ENCODE results near the gene UNC13D.

UNC13D gene

GRCh38 chr17:75825748-75826370, 18.3 kb downstream of the UNC13D start:
- Histone ChIP-seq H3K36me3 (ENCODE audit: control insufficient read depth, insufficient read depth, low read length) (no peaks in the 10 kb centered on the region), H3K9me3 (ENCODE audit: control insufficient read depth, low read length) (no peaks in the 10 kb centered on the region), H3K27me3 (ENCODE audit: control insufficient read depth, insufficient read depth, low read length) (no peaks in the 10 kb centered on the region), H3K4me1 (ENCODE audit: control insufficient read depth, insufficient read depth, low read length) (peaks cover 21% of the 10 kb centered on the region), H3K4me3 (ENCODE audit: low read length) (no peak overlapping the region), H3K9ac (ENCODE audit: low read length) (no peak overlapping the region)

GRCh38 chr17:75825149-75825552, 19.1 kb downstream of the UNC13D start:
- Histone ChIP-seq H3K4me1 (ENCODE audit: control insufficient read depth, insufficient read depth, low read length) (peaks cover 21% of the 10 kb centered on the region), H3K36me3 (ENCODE audit: control insufficient read depth, insufficient read depth, low read length) (peaks cover 3% of the 10 kb centered on the region), H3K27me3 (ENCODE audit: control insufficient read depth, insufficient read depth, low read length) (no peaks in the 10 kb centered on the region), H3K9me3 (ENCODE audit: control insufficient read depth, low read length) (no peaks in the 10 kb centered on the region), H3K4me3 (ENCODE audit: low read length) (no peak overlapping the region), H3K9ac (ENCODE audit: low read length) (no peak overlapping the region)

GRCh38 chr17:75824666-75825065, 19.5 kb downstream of the UNC13D start:
- no peak overlapping the region for H3K9ac ChIP-seq (ENCODE audit: low read length)
- H3K9me3 ChIP-seq (ENCODE audit: control insufficient read depth, low read length) = no peaks in the 10 kb centered on the region
- H3K36me3 ChIP-seq (ENCODE audit: control insufficient read depth, insufficient read depth, low read length) = peaks cover 8% of the 10 kb centered on the region
- no peaks in the 10 kb centered on the region for H3K27me3 ChIP-seq (ENCODE audit: control insufficient read depth, insufficient read depth, low read length)
- H3K4me1 ChIP-seq (ENCODE audit: control insufficient read depth, insufficient read depth, low read length) = peaks cover 21% of the 10 kb centered on the region
- no peak overlapping the region for H3K4me3 ChIP-seq (ENCODE audit: low read length)

- no peaks in the 10 kb centered on the region for H3K27me3 ChIP-seq (ENCODE audit: control insufficient read depth, insufficient read depth, low read length)
- peaks cover 21% of the 10 kb centered on the region for H3K4me1 ChIP-seq (ENCODE audit: control insufficient read depth, insufficient read depth, low read length)
- H3K36me3 ChIP-seq (ENCODE audit: control insufficient read depth, insufficient read depth, low read length) = peaks cover 11% of the 10 kb centered on the region
- H3K9me3 ChIP-seq (ENCODE audit: control insufficient read depth, low read length) = no peaks in the 10 kb centered on the region
- no peak overlapping the region for H3K9ac ChIP-seq (ENCODE audit: low read length)
- no peak overlapping the region for H3K4me3 ChIP-seq (ENCODE audit: low read length)
Observed at GRCh38 chr17:75824050-75824552, 20.1 kb downstream of the UNC13D start.

GRCh38 chr17:75823257-75824041, 20.8 kb downstream of the UNC13D start:
- Histone ChIP-seq H3K9ac (ENCODE audit: low read length) (no peak overlapping the region), H3K9me3 (ENCODE audit: control insufficient read depth, low read length) (no peaks in the 10 kb centered on the region), H3K27me3 (ENCODE audit: control insufficient read depth, insufficient read depth, low read length) (no peaks in the 10 kb centered on the region), H3K36me3 (ENCODE audit: control insufficient read depth, insufficient read depth, low read length) (peaks cover 11% of the 10 kb centered on the region), H3K4me1 (ENCODE audit: control insufficient read depth, insufficient read depth, low read length) (peaks cover 21% of the 10 kb centered on the region), H3K4me3 (ENCODE audit: low read length) (no peak overlapping the region)

- H3K4me1 ChIP-seq (ENCODE audit: control insufficient read depth, insufficient read depth, low read length) = peaks cover 18% of the 10 kb centered on the region
- peaks cover 11% of the 10 kb centered on the region for H3K36me3 ChIP-seq (ENCODE audit: control insufficient read depth, insufficient read depth, low read length)
- H3K9ac ChIP-seq (ENCODE audit: low read length) = no peak overlapping the region
Observed at GRCh38 chr17:75822800-75823166, 21.4 kb downstream of the UNC13D start.

GRCh38 chr17:75822119-75822799, 21.9 kb downstream of the UNC13D start:
- no peaks in the 10 kb centered on the region for H3K27me3 ChIP-seq (ENCODE audit: control insufficient read depth, insufficient read depth, low read length)
- H3K9me3 ChIP-seq (ENCODE audit: control insufficient read depth, low read length) = no peaks in the 10 kb centered on the region
- H3K36me3 ChIP-seq (ENCODE audit: control insufficient read depth, insufficient read depth, low read length) = peaks cover 11% of the 10 kb centered on the region
- peaks cover 13% of the 10 kb centered on the region for H3K4me1 ChIP-seq (ENCODE audit: control insufficient read depth, insufficient read depth, low read length)
- H3K4me3 ChIP-seq (ENCODE audit: low read length) = no peak overlapping the region
- no peak overlapping the region for H3K9ac ChIP-seq (ENCODE audit: low read length)

More at GRCh38 chr17:75822800-75823166, 21.4 kb downstream of the UNC13D start:
- Histone ChIP-seq H3K27me3 (ENCODE audit: control insufficient read depth, insufficient read depth, low read length) (no peaks in the 10 kb centered on the region), H3K9me3 (ENCODE audit: control insufficient read depth, low read length) (no peaks in the 10 kb centered on the region), H3K4me3 (ENCODE audit: low read length) (no peak overlapping the region)

GRCh38 chr17:75821552-75821951, 22.7 kb downstream of the UNC13D start:
- peaks cover 11% of the 10 kb centered on the region for H3K4me1 ChIP-seq (ENCODE audit: control insufficient read depth, insufficient read depth, low read length)
- no peaks in the 10 kb centered on the region for H3K9me3 ChIP-seq (ENCODE audit: control insufficient read depth, low read length)
- no peaks in the 10 kb centered on the region for H3K27me3 ChIP-seq (ENCODE audit: control insufficient read depth, insufficient read depth, low read length)
- peaks cover 11% of the 10 kb centered on the region for H3K36me3 ChIP-seq (ENCODE audit: control insufficient read depth, insufficient read depth, low read length)
- no peak overlapping the region for H3K4me3 ChIP-seq (ENCODE audit: low read length)
- no peak overlapping the region for H3K9ac ChIP-seq (ENCODE audit: low read length)

GRCh38 chr17:75820094-75821080, 23.8 kb downstream of the UNC13D start:
- H3K9ac ChIP-seq (ENCODE audit: low read length) = no peak overlapping the region
- H3K4me1 ChIP-seq (ENCODE audit: control insufficient read depth, insufficient read depth, low read length) = peaks cover 11% of the 10 kb centered on the region
- H3K27me3 ChIP-seq (ENCODE audit: control insufficient read depth, insufficient read depth, low read length) = no peaks in the 10 kb centered on the region
- no peaks in the 10 kb centered on the region for H3K9me3 ChIP-seq (ENCODE audit: control insufficient read depth, low read length)
- no peak overlapping the region for H3K4me3 ChIP-seq (ENCODE audit: low read length)
- peaks cover 11% of the 10 kb centered on the region for H3K36me3 ChIP-seq (ENCODE audit: control insufficient read depth, insufficient read depth, low read length)

- Histone ChIP-seq H3K27me3 (ENCODE audit: control insufficient read depth, insufficient read depth, low read length) (no peaks in the 10 kb centered on the region), H3K4me1 (ENCODE audit: control insufficient read depth, insufficient read depth, low read length) (peaks cover 11% of the 10 kb centered on the region), H3K9me3 (ENCODE audit: control insufficient read depth, low read length) (no peaks in the 10 kb centered on the region), H3K9ac (ENCODE audit: low read length) (no peak overlapping the region), H3K36me3 (ENCODE audit: control insufficient read depth, insufficient read depth, low read length) (peaks cover 12% of the 10 kb centered on the region), H3K4me3 (ENCODE audit: low read length) (no peak overlapping the region)
Observed at GRCh38 chr17:75819678-75820077, 24.5 kb downstream of the UNC13D start.

- peaks cover 17% of the 10 kb centered on the region for H3K36me3 ChIP-seq (ENCODE audit: control insufficient read depth, insufficient read depth, low read length)
- H3K4me1 ChIP-seq (ENCODE audit: control insufficient read depth, insufficient read depth, low read length) = peaks cover 11% of the 10 kb centered on the region
Observed at GRCh38 chr17:75819116-75819515, 25.1 kb downstream of the UNC13D start.

More at GRCh38 chr17:75819116-75819515, 25.1 kb downstream of the UNC13D start:
- Histone ChIP-seq H3K4me3 (ENCODE audit: low read length) (no peak overlapping the region), H3K9ac (ENCODE audit: low read length) (no peak overlapping the region), H3K27me3 (ENCODE audit: control insufficient read depth, insufficient read depth, low read length) (no peaks in the 10 kb centered on the region), H3K9me3 (ENCODE audit: control insufficient read depth, low read length) (no peaks in the 10 kb centered on the region)

Data from mucosa of stomach (tissue), 1 donor.